SK-N-SH (cell line): ENCODE data around the gene MTUS2. TPM values are rescaled to one million over a fixed set of nuclear protein-coding genes. Genes with fewer than 3 reads are reported as not detected.

ENCODE experiments used
- CTCF ChIA-PET: fragments of 300-600, 350-600 bp; formaldehyde crosslinking; extraction: SDS; loops from one replicate; lab custom pipeline; 2021; lab: Yijun Ruan, JAX
- POLR2A ChIA-PET: fragments of 350-600 bp; sonication (Branson Sonifier 250); formaldehyde crosslinking; extraction: SDS; loops from one replicate; lab custom pipeline; 2020; ENCODE audit warnings: antibody characterized with exemption, inconsistent platforms; lab: Yijun Ruan, JAX
- DNase-seq: peaks from one replicate; pipeline ENCODE4 v3.0.0; 2012
- H2AFZ ChIP-seq: fragments of 200-600 bp; sonication (generic); 2 replicates; pipeline ENCODE4 v1.8.1; 2016; ENCODE audit warnings: antibody characterized with exemption, mild to moderate bottlenecking, low read depth
- H3F3A ChIP-seq: fragments of 200-600 bp; sonication (generic); replicated peaks from 2 replicates; pipeline ENCODE3; 2016; ENCODE audit warnings: antibody characterized with exemption, mild to moderate bottlenecking; ENCODE audit not compliant: insufficient read depth
- H3K27ac ChIP-seq, 2 experiments: fragments of 200-500 bp in 1 of 2; fragments of 200-600 bp in 1 of 2; sonication (Bioruptor generic) in 1 of 2; sonication (generic), shearing (Covaris generic) in 1 of 2; 2 replicates each; pipeline versions ENCODE4 v1.5.1 to v1.6.1; 2014 to 2016; ENCODE audit warnings: low read depth in 2 of 2, inconsistent platforms in 1 of 2, low read length in 1 of 2, mild to moderate bottlenecking in 1 of 2, mixed read lengths in 1 of 2
- H3K27me3 ChIP-seq: fragments of 200-600 bp; sonication (generic), shearing (Covaris generic); 2 replicates; pipeline ENCODE4 v1.6.1; 2016; ENCODE audit warnings: mixed run types; ENCODE audit not compliant: insufficient read depth
- H3K36me3 ChIP-seq, 2 experiments: fragments of 200-500 bp in 1 of 2; fragments of 200-600 bp in 1 of 2; sonication (Bioruptor generic) in 1 of 2; sonication (generic) in 1 of 2; replicated peaks in 1 of 2; 2 replicates each; pipeline versions ENCODE3 to v1.5.1; 2014 to 2016; ENCODE audit warnings: low read length in 1 of 2, mild to moderate bottlenecking in 1 of 2; ENCODE audit not compliant: insufficient read depth in 2 of 2, control insufficient read depth in 1 of 2
- H3K4me1 ChIP-seq, 2 experiments: fragments of 200-500 bp in 1 of 2; fragments of 200-600 bp in 1 of 2; sonication (Bioruptor generic) in 1 of 2; sonication (generic), shearing (Covaris generic) in 1 of 2; 2 replicates each; pipeline versions ENCODE4 v1.5.1 to v1.6.1; 2014 to 2016; ENCODE audit warnings: low read depth in 1 of 2, low read length in 1 of 2, mixed run types in 1 of 2; ENCODE audit not compliant: insufficient read depth in 2 of 2, control insufficient read depth in 1 of 2
- H3K4me2 ChIP-seq: fragments of 200-600 bp; sonication (generic), shearing (Covaris generic); 2 replicates; pipeline ENCODE4 v1.6.1; 2017; ENCODE audit warnings: mixed run types
- H3K4me3 ChIP-seq, 2 experiments: fragments of 200-500 bp in 1 of 2; fragments of 200-600 bp in 1 of 2; sonication (Bioruptor generic) in 1 of 2; sonication (generic), shearing (Covaris generic) in 1 of 2; 2 replicates each; pipeline versions ENCODE4 v1.5.1 to v1.8.1; 2014 to 2016; ENCODE audit warnings: low read depth in 2 of 2, inconsistent platforms in 1 of 2, low read length in 1 of 2, mild to moderate bottlenecking in 1 of 2, mixed read lengths in 1 of 2, moderate library complexity in 1 of 2
- H3K79me2 ChIP-seq: fragments of 200-600 bp; sonication (generic); 2 replicates; pipeline ENCODE4 v1.8.1; 2017; ENCODE audit warnings: mild to moderate bottlenecking; ENCODE audit not compliant: insufficient read depth
- H3K9ac ChIP-seq: fragments of 200-600 bp; sonication (generic); 2 replicates; pipeline ENCODE4 v1.6.1; 2017; ENCODE audit warnings: mixed run types
- H3K9me2 ChIP-seq: fragments of 200-600 bp; sonication (generic); 2 replicates; pipeline ENCODE4 v1.6.1; 2017; ENCODE audit warnings: mixed run types
- H3K9me3 ChIP-seq: fragments of 200-600 bp; sonication (generic); 2 replicates; pipeline ENCODE4 v1.6.1; 2017; ENCODE audit warnings: mixed run types, mild to moderate bottlenecking, moderate library complexity
- H4K20me1 ChIP-seq: fragments of 200-600 bp; sonication (generic); 2 replicates; pipeline ENCODE4 v1.6.1; 2017; ENCODE audit warnings: mild to moderate bottlenecking, mixed run types; ENCODE audit not compliant: insufficient read depth
- CHD2 ChIP-seq: fragments of 150-350 bp; IDR thresholded peaks from 2 replicates; pipeline ENCODE4 v1.6.1; 2018; ENCODE audit warnings: low read length; ENCODE audit not compliant: partially characterized antibody
- FOSL2 ChIP-seq: IDR thresholded peaks from 2 replicates; pipeline ENCODE4 v1.4.0; 2012; ENCODE audit warnings: low read depth, mild to moderate bottlenecking, moderate library complexity, borderline replicate concordance
- FOXJ3 ChIP-seq: sonication (generic); formaldehyde crosslinking; IDR thresholded peaks from 2 replicates; pipeline ENCODE4 v1.5.1; 2020; ENCODE audit warnings: mild to moderate bottlenecking, missing genetic modification reagents
- FOXM1 ChIP-seq: IDR thresholded peaks from 2 replicates; pipeline ENCODE4 v1.4.0; 2012; ENCODE audit warnings: low read depth, mild to moderate bottlenecking
- GABPA ChIP-seq: IDR thresholded peaks from 2 replicates; pipeline ENCODE4 v1.4.0; 2012; ENCODE audit warnings: low read depth, mild to moderate bottlenecking
- NFIC ChIP-seq: IDR thresholded peaks from 2 replicates; pipeline ENCODE4 v1.4.0; 2012; ENCODE audit warnings: borderline replicate concordance
- NRF1 ChIP-seq: IDR thresholded peaks from 2 replicates; pipeline ENCODE4 v1.6.1; 2012; ENCODE audit warnings: low read depth, mild to moderate bottlenecking, low read length
- PBX3 ChIP-seq: IDR thresholded peaks from 2 replicates; pipeline ENCODE4; 2012
- POLR2AphosphoS5 ChIP-seq: IDR thresholded peaks from 2 replicates; pipeline ENCODE4 v1.6.1; 2012; ENCODE audit warnings: low read depth, low read length
- RCOR1 ChIP-seq: fragments of 150-350 bp; IDR thresholded peaks from 2 replicates; pipeline ENCODE4 v1.6.1; 2017; ENCODE audit warnings: antibody characterized with exemption, low read length
- SMC3 ChIP-seq: IDR thresholded peaks from 2 replicates; pipeline ENCODE4 v1.6.1; 2012; ENCODE audit warnings: low read depth, low read length, improper control_type of control experiment
- TAF1 ChIP-seq: IDR thresholded peaks from 2 replicates; pipeline ENCODE4 v1.6.1; 2012; ENCODE audit warnings: low read depth, mild to moderate bottlenecking, low read length, moderate library complexity, borderline replicate concordance
- TCF12 ChIP-seq: IDR thresholded peaks from 2 replicates; pipeline ENCODE4 v1.4.0; 2012
- TEAD4 ChIP-seq: IDR thresholded peaks from 2 replicates; pipeline ENCODE4 v1.4.0; 2012; ENCODE audit warnings: mild to moderate bottlenecking, borderline replicate concordance; ENCODE audit not compliant: insufficient read depth
- YY1 ChIP-seq: IDR thresholded peaks from 2 replicates; pipeline ENCODE4 v1.4.0; 2012; ENCODE audit warnings: low read depth, mild to moderate bottlenecking
- WGBS: methylation state at CpG from one replicate; pipeline ENCODE4 v1.1.6; 2017; ENCODE audit warnings: low lambda C conversion rate; 5-methylcytosine and 5-hydroxymethylcytosine counted together
- polyA plus RNA-seq, 3 experiments: library from polyadenylated mRNA; depleted of rRNA; stranded (reverse); fragments of >200 nt; gene quantifications; 2 replicates each; pipeline ENCODE4 v1.2.3, GENCODE V29; 2012
- TF ChIP-seq, protein P1 (sequence below): IDR thresholded peaks from 2 replicates; pipeline ENCODE4 v1.4.0; 2012; ENCODE audit warnings: low read depth, borderline replicate concordance
- TF ChIP-seq, protein P2 (sequence below): fragments of 200-600 bp; sonication (generic); IDR thresholded peaks from 2 replicates; pipeline ENCODE4 v1.6.1; 2017; ENCODE audit warnings: antibody characterized with exemption, mild to moderate bottlenecking, moderate library complexity
- TF ChIP-seq, protein P3 (sequence below): IDR thresholded peaks from 2 replicates; pipeline ENCODE4 v1.4.0; 2012; ENCODE audit warnings: low read depth

MTUS2 gene
- polyA plus RNA-seq, 1 of the 3 experiments (the other 2 are of a cell fraction): 1.7 TPM

DNA sequence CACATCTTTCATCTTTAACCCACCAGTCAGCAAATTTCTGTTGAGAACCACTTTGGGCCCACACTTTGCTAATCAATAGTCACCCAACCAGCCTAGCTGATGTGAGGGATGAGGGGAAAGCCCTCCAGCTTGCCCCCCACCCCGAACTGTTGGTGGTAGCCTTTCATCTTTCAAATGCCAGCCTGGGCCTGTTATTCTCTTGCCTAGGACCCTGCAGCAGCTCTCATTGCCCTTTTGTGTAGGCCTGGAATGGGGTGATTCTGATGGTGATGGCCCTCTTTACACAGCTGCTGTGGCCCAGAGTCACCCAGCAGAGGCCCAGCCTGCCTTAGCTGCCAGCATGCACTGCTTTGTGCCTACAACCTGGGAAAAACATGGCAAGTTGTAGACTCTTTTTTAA is 480.9 kb downstream of the MTUS2 start:
- TF ChIP-seq TCF12 (no peak), CHD2 (no peak), POLR2AphosphoS5 (no peak), FOXJ3 (CRISPR knock-in tag) (no peak), SMC3 (no peak), FOXM1 (no peak), FOSL2 (no peak), YY1 (no peak), GABPA (no peak), TEAD4 (no peak), NRF1 (no peak), TAF1 (no peak), NFIC (no peak), RCOR1 (no peak), PBX3 (no peak)
- TF ChIP-seq, protein P1, sequence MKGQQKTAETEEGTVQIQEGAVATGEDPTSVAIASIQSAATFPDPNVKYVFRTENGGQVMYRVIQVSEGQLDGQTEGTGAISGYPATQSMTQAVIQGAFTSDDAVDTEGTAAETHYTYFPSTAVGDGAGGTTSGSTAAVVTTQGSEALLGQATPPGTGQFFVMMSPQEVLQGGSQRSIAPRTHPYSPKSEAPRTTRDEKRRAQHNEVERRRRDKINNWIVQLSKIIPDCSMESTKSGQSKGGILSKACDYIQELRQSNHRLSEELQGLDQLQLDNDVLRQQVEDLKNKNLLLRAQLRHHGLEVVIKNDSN: no peak
- TF ChIP-seq, protein P2, sequence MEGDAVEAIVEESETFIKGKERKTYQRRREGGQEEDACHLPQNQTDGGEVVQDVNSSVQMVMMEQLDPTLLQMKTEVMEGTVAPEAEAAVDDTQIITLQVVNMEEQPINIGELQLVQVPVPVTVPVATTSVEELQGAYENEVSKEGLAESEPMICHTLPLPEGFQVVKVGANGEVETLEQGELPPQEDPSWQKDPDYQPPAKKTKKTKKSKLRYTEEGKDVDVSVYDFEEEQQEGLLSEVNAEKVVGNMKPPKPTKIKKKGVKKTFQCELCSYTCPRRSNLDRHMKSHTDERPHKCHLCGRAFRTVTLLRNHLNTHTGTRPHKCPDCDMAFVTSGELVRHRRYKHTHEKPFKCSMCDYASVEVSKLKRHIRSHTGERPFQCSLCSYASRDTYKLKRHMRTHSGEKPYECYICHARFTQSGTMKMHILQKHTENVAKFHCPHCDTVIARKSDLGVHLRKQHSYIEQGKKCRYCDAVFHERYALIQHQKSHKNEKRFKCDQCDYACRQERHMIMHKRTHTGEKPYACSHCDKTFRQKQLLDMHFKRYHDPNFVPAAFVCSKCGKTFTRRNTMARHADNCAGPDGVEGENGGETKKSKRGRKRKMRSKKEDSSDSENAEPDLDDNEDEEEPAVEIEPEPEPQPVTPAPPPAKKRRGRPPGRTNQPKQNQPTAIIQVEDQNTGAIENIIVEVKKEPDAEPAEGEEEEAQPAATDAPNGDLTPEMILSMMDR: no peak
- TF ChIP-seq, protein P3, sequence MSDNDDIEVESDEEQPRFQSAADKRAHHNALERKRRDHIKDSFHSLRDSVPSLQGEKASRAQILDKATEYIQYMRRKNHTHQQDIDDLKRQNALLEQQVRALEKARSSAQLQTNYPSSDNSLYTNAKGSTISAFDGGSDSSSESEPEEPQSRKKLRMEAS: no peak
- Histone ChIP-seq H3K9me2 (no peaks in the 10 kb centered on the region), H3K27me3 (no peaks in the 10 kb centered on the region), H2AFZ (no peak overlapping the region), H3K9me3 (no peaks in the 10 kb centered on the region), H4K20me1 (no peaks in the 10 kb centered on the region), H3K79me2 (no peaks in the 10 kb centered on the region), H3K27ac (no peak overlapping the region), H3K9ac (no peak overlapping the region), H3K36me3 (no peaks in the 10 kb centered on the region), H3K4me3 (no peak overlapping the region), H3K4me1 (no peaks in the 10 kb centered on the region), H3F3A (no peaks in the 10 kb centered on the region), H3K4me2 (no peak overlapping the region)
- WGBS: 0% methylated on average over 1 of the region's 1 CpG
- no peak for DNase-seq
- ChIA-PET POLR2A (no interaction called here), CTCF (interaction anchor here (1.0 kb wide), 1 partner anchor 12 kb away, joined by 4 read pairs; no protein-coding TSS in a partner anchor)
